Astrocyte of the cerebellum (primary cell): ENCODE measurements around the gene POLD2.
A peak's percentile ranks its signal among the peaks of the same experiment; 100 is the strongest.

Experiments used
- DNase-seq: peaks from one replicate; pipeline ENCODE4 v3.0.0-alpha.2; 2011; ENCODE audit warnings: low read depth
- H3K4me3 ChIP-seq: 2 replicates; pipeline ENCODE4 v1.5.1; 2011; ENCODE audit warnings: mild to moderate bottlenecking, low read depth, low read length, moderate library complexity
- in situ Hi-C: cut with HindIII; loops from 2 replicates; pipeline ENCODE4 v1.10.0; 2017; ENCODE audit warnings: low sequenced_read_pairs
- TF ChIP-seq, protein P1 (sequence below): IDR thresholded peaks from 2 replicates; pipeline ENCODE4 v1.5.1; 2012; ENCODE audit warnings: low read length, low read depth, moderate library complexity, mild to moderate bottlenecking; ENCODE audit errors: missing control alignments

The POLD2 gene

DNA sequence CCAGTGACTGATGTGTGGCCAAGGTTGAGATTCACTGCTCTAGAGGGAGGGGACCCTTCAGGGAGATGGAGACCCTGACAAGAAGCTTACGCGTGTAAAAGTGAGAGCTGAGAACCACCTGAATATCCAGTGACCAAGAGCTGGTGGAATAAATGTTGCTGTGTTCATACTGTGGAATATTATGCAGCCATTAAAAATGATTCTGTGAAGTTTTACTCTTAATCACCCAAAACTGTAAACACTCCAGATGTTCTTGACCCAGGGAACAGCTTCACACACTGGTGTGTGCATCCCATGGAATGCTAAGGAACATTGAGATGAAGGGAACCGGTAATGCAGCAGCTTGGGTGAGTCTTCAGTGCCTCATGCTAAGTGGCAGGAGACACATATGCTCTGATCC, 36.7 kb downstream of the POLD2 start:
- TF ChIP-seq, protein P1, sequence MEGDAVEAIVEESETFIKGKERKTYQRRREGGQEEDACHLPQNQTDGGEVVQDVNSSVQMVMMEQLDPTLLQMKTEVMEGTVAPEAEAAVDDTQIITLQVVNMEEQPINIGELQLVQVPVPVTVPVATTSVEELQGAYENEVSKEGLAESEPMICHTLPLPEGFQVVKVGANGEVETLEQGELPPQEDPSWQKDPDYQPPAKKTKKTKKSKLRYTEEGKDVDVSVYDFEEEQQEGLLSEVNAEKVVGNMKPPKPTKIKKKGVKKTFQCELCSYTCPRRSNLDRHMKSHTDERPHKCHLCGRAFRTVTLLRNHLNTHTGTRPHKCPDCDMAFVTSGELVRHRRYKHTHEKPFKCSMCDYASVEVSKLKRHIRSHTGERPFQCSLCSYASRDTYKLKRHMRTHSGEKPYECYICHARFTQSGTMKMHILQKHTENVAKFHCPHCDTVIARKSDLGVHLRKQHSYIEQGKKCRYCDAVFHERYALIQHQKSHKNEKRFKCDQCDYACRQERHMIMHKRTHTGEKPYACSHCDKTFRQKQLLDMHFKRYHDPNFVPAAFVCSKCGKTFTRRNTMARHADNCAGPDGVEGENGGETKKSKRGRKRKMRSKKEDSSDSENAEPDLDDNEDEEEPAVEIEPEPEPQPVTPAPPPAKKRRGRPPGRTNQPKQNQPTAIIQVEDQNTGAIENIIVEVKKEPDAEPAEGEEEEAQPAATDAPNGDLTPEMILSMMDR = no peak
- in situ Hi-C loops = no loop called here
- no peak for DNase-seq
- H3K4me3 ChIP-seq = no peak overlapping the region

DNA sequence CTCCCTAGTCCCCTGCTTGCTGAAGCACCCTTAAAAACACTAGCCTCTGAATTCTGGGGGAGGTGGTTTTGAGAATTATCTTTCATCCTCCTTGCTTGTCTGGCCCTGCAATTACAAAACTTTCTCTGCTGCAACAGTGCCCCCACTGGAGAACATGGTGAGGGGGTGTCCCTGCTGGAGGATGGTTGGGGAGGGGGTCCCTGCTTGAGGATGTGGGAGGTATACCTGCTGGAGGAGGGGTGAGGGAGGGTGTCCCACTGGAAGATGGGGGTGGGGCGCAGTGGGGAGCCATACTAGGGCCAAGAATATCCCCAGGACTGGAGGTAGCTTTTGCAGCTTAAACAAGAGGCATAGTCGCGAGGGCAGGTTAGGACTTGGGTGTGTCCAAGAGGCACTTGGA, 37.8 kb downstream of the POLD2 start:
- in situ Hi-C loops = no loop called here
- no peak for DNase-seq
- no peak overlapping the region for H3K4me3 ChIP-seq
- TF ChIP-seq, protein P1 = peak; percentile 26

DNA sequence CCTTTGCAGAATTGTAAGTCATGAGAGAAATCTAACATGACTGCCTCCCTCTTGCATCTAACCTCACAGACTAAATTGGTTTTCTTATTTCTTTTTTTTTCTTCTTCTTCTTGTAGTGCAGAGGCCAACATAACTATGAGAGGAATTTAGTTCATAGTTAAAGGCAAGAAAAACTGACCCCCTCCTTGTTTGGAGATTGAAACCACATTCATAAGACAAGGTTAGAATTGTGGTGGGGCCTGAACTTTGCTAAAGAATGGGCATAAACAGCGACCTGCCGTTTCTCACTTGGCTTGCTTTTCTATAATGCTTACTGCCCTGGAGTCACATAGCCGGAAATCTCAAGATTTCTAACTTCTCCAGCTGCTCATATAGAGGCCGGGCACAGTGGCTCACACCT, 38.6 kb downstream of the POLD2 start:
- in situ Hi-C loops = no loop called here
- no peak for DNase-seq
- TF ChIP-seq, protein P1 = no peak
- no peak overlapping the region for H3K4me3 ChIP-seq

DNA sequence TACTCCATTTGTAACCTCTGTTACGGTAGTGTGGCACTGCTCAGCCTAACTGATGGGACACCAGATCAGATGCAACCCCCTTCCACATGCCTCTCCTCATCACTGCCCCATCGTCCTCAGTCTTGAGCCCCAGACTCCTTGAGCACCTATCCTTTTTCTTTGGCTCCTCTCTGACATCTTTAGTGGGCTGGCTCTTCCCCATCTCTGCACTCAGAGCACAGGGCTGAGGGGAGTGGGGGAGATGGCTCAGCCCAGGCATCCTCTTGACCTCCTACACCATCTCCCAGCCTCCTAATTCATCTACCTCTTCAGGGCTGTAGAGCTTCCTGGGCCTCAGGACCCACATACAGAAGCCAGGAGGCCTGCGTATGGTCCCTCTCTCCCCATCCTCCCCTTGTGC, 39.6 kb downstream of the POLD2 start:
- no peak overlapping the region for H3K4me3 ChIP-seq
- TF ChIP-seq, protein P1 = no peak
- in situ Hi-C loops = no loop called here
- no peak for DNase-seq

DNA sequence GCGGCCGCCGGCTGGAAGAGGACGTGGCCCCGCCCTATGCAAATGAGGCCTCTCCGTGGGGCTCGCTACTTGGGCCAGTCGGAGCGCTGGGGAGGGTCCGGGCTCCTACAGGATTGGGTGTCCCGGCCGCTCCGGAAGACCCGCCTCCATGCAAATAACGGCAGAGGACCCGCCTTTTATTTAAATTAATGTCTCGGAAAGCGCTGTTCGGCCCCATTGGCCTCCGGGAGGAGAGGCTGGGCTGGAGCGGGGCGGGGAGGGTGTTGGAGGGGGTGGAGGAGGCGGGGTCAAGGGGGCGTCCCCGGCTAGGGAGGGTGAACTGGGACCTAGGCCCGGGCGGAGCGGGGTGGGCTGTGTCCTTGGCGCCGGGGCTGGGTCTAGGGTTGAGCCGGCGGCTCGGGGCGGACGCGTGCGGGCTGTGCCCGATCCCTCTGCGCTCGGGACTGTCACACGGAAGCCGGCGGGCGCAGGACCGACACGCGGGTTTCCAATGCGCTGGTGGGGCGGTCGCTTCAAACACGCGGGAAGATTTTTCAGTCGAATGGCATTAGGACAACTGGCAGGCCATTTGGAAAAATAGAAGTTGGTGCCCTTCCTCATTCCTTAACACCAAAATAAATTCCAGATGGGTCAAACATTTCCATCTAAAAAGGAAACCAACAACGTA, 40.7 kb downstream of the POLD2 start:
- H3K4me3 ChIP-seq = peak overlapping the region; percentile 82
- TF ChIP-seq, protein P1 = no peak
- DNase-seq = peak; percentile 96
- in situ Hi-C loops = no loop called here

DNA sequence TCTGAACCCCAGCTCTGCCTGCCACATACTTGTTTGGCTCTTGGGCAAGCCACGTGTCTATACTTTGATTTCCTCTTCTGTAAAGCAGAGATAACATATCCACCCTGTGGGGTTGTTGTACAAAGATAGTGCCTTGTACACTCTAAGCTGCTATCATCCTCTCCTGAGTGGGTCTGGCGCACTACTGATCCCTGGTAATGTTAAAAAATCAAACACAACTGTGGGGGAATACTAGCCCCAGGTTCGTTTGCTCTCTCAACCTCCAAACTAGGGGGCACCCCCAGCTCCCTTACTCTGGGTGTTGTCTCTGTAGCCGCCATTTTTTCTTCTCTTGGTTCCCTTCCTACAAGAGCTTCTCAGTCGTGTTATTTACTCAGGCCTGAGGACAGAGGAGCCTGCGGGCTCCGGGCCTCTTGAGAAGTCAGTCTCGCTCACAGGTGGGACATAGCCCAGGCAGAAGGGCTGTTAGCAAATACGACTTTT, 42.0 kb downstream of the POLD2 start:
- peak overlapping the region; percentile 82 for H3K4me3 ChIP-seq
- no peak for DNase-seq
- in situ Hi-C loops = no loop called here
- TF ChIP-seq, protein P1 = no peak
